HepG2 (cell line): ENCODE data around the gene PITHD1. TPM values are rescaled to one million over a fixed set of nuclear protein-coding genes. Genes with fewer than 3 reads are reported as not detected.

ENCODE experiments used
- ADNP ChIP-seq: sonication (generic); formaldehyde crosslinking; IDR thresholded peaks from 2 replicates; pipeline ENCODE4 v1.4.0; 2020; ENCODE audit warnings: missing genetic modification reagents
- CCAR2 ChIP-seq: fragments of 200-400 bp; formaldehyde crosslinking; optimal IDR thresholded peaks from 2 replicates; pipeline ENCODE3; 2018; ENCODE audit warnings: low read depth, mild to moderate bottlenecking, low read length, moderate library complexity
- GPN1 ChIP-seq: sonication (generic); formaldehyde crosslinking; IDR thresholded peaks from 2 replicates; pipeline ENCODE4 v1.5.1; 2020; ENCODE audit warnings: missing genetic modification reagents, borderline replicate concordance
- HHEX ChIP-seq: IDR thresholded peaks from 2 replicates; pipeline ENCODE4 v1.6.1; 2016; ENCODE audit warnings: control low read depth
- HOXD1 ChIP-seq: sonication (generic); formaldehyde crosslinking; IDR thresholded peaks from 2 replicates; pipeline ENCODE4 v1.5.0; 2020; ENCODE audit warnings: missing genetic modification reagents
- KDM6A ChIP-seq: IDR thresholded peaks from 2 replicates; pipeline ENCODE4 v1.6.1; 2016; ENCODE audit warnings: low read depth
- MAF1 ChIP-seq: sonication (generic); formaldehyde crosslinking; IDR thresholded peaks from 2 replicates; pipeline ENCODE4 v1.5.0; 2020; ENCODE audit warnings: missing genetic modification reagents, borderline replicate concordance
- MIER3 ChIP-seq: IDR thresholded peaks from 2 replicates; pipeline ENCODE4 v1.6.1; 2016; ENCODE audit warnings: missing compliant biosample characterization, borderline replicate concordance
- NBN ChIP-seq: fragments of 450-650 bp; conservative IDR thresholded peaks from 2 replicates; pipeline ENCODE4 v1.6.1; 2017
- NFATC3 ChIP-seq: sonication (generic); formaldehyde crosslinking; IDR thresholded peaks from 2 replicates; pipeline ENCODE4 v1.5.1; 2020; ENCODE audit warnings: mild to moderate bottlenecking, missing genetic modification reagents
- ONECUT2 ChIP-seq: sonication (generic); formaldehyde crosslinking; IDR thresholded peaks from 2 replicates; pipeline ENCODE4 v1.4.0; 2020; ENCODE audit warnings: missing genetic modification reagents
- PAF1 ChIP-seq: IDR thresholded peaks from 2 replicates; pipeline ENCODE4 v1.6.1; 2016; ENCODE audit warnings: missing genetic modification reagents, missing compliant biosample characterization
- PAWR ChIP-seq: sonication (generic); formaldehyde crosslinking; IDR thresholded peaks from 2 replicates; pipeline ENCODE4 v1.4.0; 2020; ENCODE audit warnings: missing genetic modification reagents, mild to moderate bottlenecking, borderline replicate concordance
- PAXIP1 ChIP-seq: sonication (generic); formaldehyde crosslinking; conservative IDR thresholded peaks from 2 replicates; pipeline ENCODE4 v1.4.0; 2020; ENCODE audit warnings: mild to moderate bottlenecking, missing genetic modification reagents, moderate library complexity
- RXRA ChIP-seq: sonication (generic); formaldehyde crosslinking; IDR thresholded peaks from 2 replicates; pipeline ENCODE4 v1.5.1; 2020; ENCODE audit warnings: missing genetic modification reagents
- TEF ChIP-seq: sonication (generic); formaldehyde crosslinking; IDR thresholded peaks from 2 replicates; pipeline ENCODE4 v1.5.0; 2020; ENCODE audit warnings: missing genetic modification reagents
- THAP7 ChIP-seq: sonication (generic); formaldehyde crosslinking; IDR thresholded peaks from 2 replicates; pipeline ENCODE4 v1.8.1; 2023; ENCODE audit warnings: mild to moderate bottlenecking, missing genetic modification reagents
- TOE1 ChIP-seq: sonication (generic); formaldehyde crosslinking; IDR thresholded peaks from 2 replicates; pipeline ENCODE4 v1.4.0; 2020; ENCODE audit warnings: mild to moderate bottlenecking, missing genetic modification reagents
- ZBTB1 ChIP-seq: sonication (generic); formaldehyde crosslinking; IDR thresholded peaks from 2 replicates; pipeline ENCODE4 v1.4.0; 2020; ENCODE audit warnings: missing genetic modification reagents, borderline replicate concordance
- ZBTB34 ChIP-seq: sonication (generic); formaldehyde crosslinking; IDR thresholded peaks from 2 replicates; pipeline ENCODE4 v1.8.0; 2022; ENCODE audit warnings: mild to moderate bottlenecking, missing genetic modification reagents
- ZFP62 ChIP-seq: sonication (generic); formaldehyde crosslinking; IDR thresholded peaks from 2 replicates; pipeline ENCODE4 v1.4.0; 2020; ENCODE audit warnings: missing genetic modification reagents
- ZNF552 ChIP-seq: sonication (generic); formaldehyde crosslinking; IDR thresholded peaks from 2 replicates; pipeline ENCODE4 v1.9.0; 2022; ENCODE audit warnings: missing genetic modification reagents, mild to moderate bottlenecking, borderline replicate concordance
- ZNF660 ChIP-seq: sonication (generic); formaldehyde crosslinking; IDR thresholded peaks from 2 replicates; pipeline ENCODE4 v1.5.1; 2020; ENCODE audit warnings: mild to moderate bottlenecking, low read depth, missing genetic modification reagents, borderline replicate concordance
- ZNF737 ChIP-seq: sonication (generic); formaldehyde crosslinking; IDR thresholded peaks from 2 replicates; pipeline ENCODE4 v1.5.0; 2020; ENCODE audit warnings: missing genetic modification reagents, mild to moderate bottlenecking, borderline replicate concordance
- ZNF775 ChIP-seq: sonication (generic); formaldehyde crosslinking; IDR thresholded peaks from 2 replicates; pipeline ENCODE4 v1.4.0; 2020; ENCODE audit warnings: missing genetic modification reagents, mild to moderate bottlenecking, moderate library complexity, borderline replicate concordance
- ZSCAN29 ChIP-seq: sonication (generic); formaldehyde crosslinking; conservative IDR thresholded peaks from 2 replicates; pipeline ENCODE4 v1.4.0; 2020; ENCODE audit warnings: mild to moderate bottlenecking, missing genetic modification reagents
- polyA plus RNA-seq, 8 experiments: library from polyadenylated mRNA; depleted of rRNA in 3 of 8; stranded (reverse) in 7 of 8; unstranded in 1 of 8; fragments of >200 nt; fragmentation: Illumina TruSeq in 4 of 8; extraction: Trizol in 4 of 8; gene quantifications; 2 replicates each; pipeline versions ENCODE4 v1.2.1 to v1.2.3, GENCODE V29; 2011 to 2016; ENCODE audit warnings: low read depth in 4 of 8, missing spikeins in 1 of 8, mixed read lengths in 1 of 8; ENCODE audit not compliant: insufficient read depth in 1 of 8
- total RNA-seq, 5 experiments: library from RNA; depleted of rRNA; stranded (reverse); fragments of >200 nt; fragmentation: Illumina TruSeq; extraction: Trizol; gene quantifications; 2 replicates each; pipeline ENCODE4 v1.2.3, GENCODE V29; 2016; ENCODE audit warnings: low read depth in 1 of 5

Gene PITHD1
- total and polyA plus RNA-seq, 2 of the 13 experiments (the other 11 are each of a cell fraction or from before 2014, with no cell fraction given) = 28.0 to 37.3 TPM

GRCh38 chr1:23799570-23800399, 21.6 kb downstream of the PITHD1 start (continued):
- TF ChIP-seq THAP7 (no peak; the same call in 1 of the 2 replicates), MIER3 (peak; percentile 72; the same call in 1 of the 2 replicates), KDM6A (CRISPR knock-in tag) (no peak), TEF (CRISPR knock-in tag) (no peak), TOE1 (CRISPR knock-in tag) (no peak), GPN1 (CRISPR knock-in tag) (no peak), PAF1 (CRISPR knock-in tag) (no peak), ZNF737 (CRISPR knock-in tag) (no peak), MAF1 (CRISPR knock-in tag) (no peak), RXRA (CRISPR knock-in tag) (peak; percentile 70; the same call in 1 of the 2 replicates), NBN (no peak), ZNF552 (CRISPR knock-in tag) (no peak), HOXD1 (CRISPR knock-in tag) (no peak), HHEX (CRISPR knock-in tag) (no peak), ZNF775 (no peak), ZFP62 (CRISPR knock-in tag) (no peak), PAXIP1 (CRISPR knock-in tag) (peak; percentile 54; the same call in 1 of the 2 replicates), ZBTB34 (CRISPR knock-in tag) (no peak), ZSCAN29 (peak; percentile 99), ZNF660 (no peak), PAWR (CRISPR knock-in tag) (no peak), CCAR2 (no peak), ZBTB1 (no peak), ONECUT2 (CRISPR knock-in tag) (no peak), ADNP (CRISPR knock-in tag) (no peak), NFATC3 (CRISPR knock-in tag) (no peak)
